Heart right ventricle (tissue), 16 donors: ENCODE data around the gene ITGA2B. TPM values are rescaled to one million over a fixed set of nuclear protein-coding genes. Genes with fewer than 3 reads are reported as not detected.

Experiments
- ATAC-seq, 8 donors: fragments of 200-7000 bp; cut with Tn5 transposase; one replicate each; pipeline ENCODE4 v1.9.1; 2020; ENCODE audit warnings: mild to moderate bottlenecking in 8 of 8, moderate library complexity in 8 of 8, moderate number of reproducible peaks in 1 of 8
- DNase-seq, 2 donors: peaks; one replicate each; pipeline ENCODE4 v3.0.0-alpha.2; 2020
- H3K27ac ChIP-seq, 10 donors: fragments of 200-600 bp; sonication (generic) in 2 of 10; one replicate each; pipeline versions ENCODE4 v1.5.0 to v1.8.0; 2020 to 2022; ENCODE audit warnings: mild to moderate bottlenecking in 3 of 10
- H3K27me3 ChIP-seq, 7 donors: fragments of 200-600 bp; one replicate each; pipeline ENCODE4 v1.8.0; 2021 to 2022; ENCODE audit warnings: mild to moderate bottlenecking in 2 of 7
- H3K36me3 ChIP-seq, 9 donors: fragments of 200-600 bp; sonication (generic) in 1 of 9; one replicate each; pipeline versions ENCODE4 v1.5.0 to v1.8.0; 2020 to 2022; ENCODE audit warnings: mild to moderate bottlenecking in 2 of 9
- H3K4me1 ChIP-seq, 9 donors: fragments of 200-600 bp; sonication (generic) in 1 of 9; one replicate each; pipeline versions ENCODE4 v1.5.0 to v1.8.0; 2020 to 2022; ENCODE audit warnings: mild to moderate bottlenecking in 4 of 9
- H3K4me3 ChIP-seq, 10 donors: fragments of 200-600 bp; sonication (generic) in 2 of 10; one replicate each; pipeline versions ENCODE4 v1.5.0 to v1.8.0; 2020 to 2022; ENCODE audit warnings: mild to moderate bottlenecking in 7 of 10, moderate library complexity in 2 of 10
- H3K9me3 ChIP-seq, 11 donors: fragments of 200-600 bp in 10 of 11; sonication (generic) in 2 of 11; one replicate each; pipeline versions ENCODE4 v1.5.0 to v1.8.0; 2013 to 2022; ENCODE audit warnings: mild to moderate bottlenecking in 2 of 11, control low read depth in 1 of 11, moderate library complexity in 1 of 11
- WGBS, 2 donors: extraction: QIAGEN DNeasy Blood & Tissue Kit; methylation state at CpG; one replicate each; pipeline ENCODE4 v1.1.7; 2013; ENCODE audit warnings: inconsistent platforms in 1 of 2; 5-methylcytosine and 5-hydroxymethylcytosine counted together
- intact Hi-C, 10 donors: fragments of 100-400 bp; cut with DNase I; formaldehyde crosslinking; loops; one replicate each; pipeline versions ENCODE4 v1.11.1 to v1.14.2; 2022
- polyA plus RNA-seq, 2 donors: library from polyadenylated mRNA; stranded (reverse); fragments of 200-250 nt; gene quantifications; one replicate each; pipeline ENCODE4 v1.2.3, GENCODE V29; 2013
- total RNA-seq, 10 donors: library from RNA; stranded (reverse); fragmentation: NEBNext Ultra II Directional in 3 of 10; extraction: Animal tissue kit (Norgen Biotek cat#: 25700) in 3 of 10; gene quantifications; one replicate each; pipeline versions ENCODE4 v1.2.1 to v1.2.4, GENCODE V29; 2021 to 2023
- TF ChIP-seq, protein P1 (sequence below), 9 donors: fragments of 200-600 bp; sonication (generic) in 2 of 9; IDR thresholded peaks; one replicate each; pipeline versions ENCODE4 v1.5.0 to v1.8.0; 2021 to 2022; ENCODE audit warnings: antibody characterized with exemption in 9 of 9, mild to moderate bottlenecking in 5 of 9, moderate library complexity in 1 of 9
- donor health status: Arrhythmogenic right ventricular cardiomyopathy.
- donor health status: ischemic (EF 13 %, LVEDD 7.1; RV severe dilation, severe dysfunction).
- donor health status: healthy with polysubstance abuse.
- donor health status: DM: no; HTN: yes; CAD: no.
- donor health status: DM: no; HTN: no; CAD: no.
- donor health status: ischemic (EF 25% LVEDD 6.9; RV normal size, moderate dysfunction).
- donor health status: ischemic (EF 25% LVEDD 5.7; RV mildly dilated, moderate dysfunction).
- donor health status: healthy.
- donor health status: DM: yes; HTN: yes; CAD: no.
- donor health status: Ischemic cardiomyopathy.
- donor health status: ischemic (EF 35%, LVEDD 5.7; RV mildly dilated, moderate dysfunction).
- donor health status: nonischemic (EF 11% LVEDD 7.7; RV severe dilation, severe dysfunction).
- donor health status: DM: yes; HTN: yes; CAD: no.
- donor health status: PGD.
- donor health status: ischemic (EF 29% LVEDD 5.4; RV normal size, mild dysfunction).
- donor health status: nonischemic (EF 23%, LVEDD 6.1; RV moderate dilation, normal function).

ITGA2B gene
- total and polyA plus RNA-seq, 12 donors = 0.18 to 1.2 (median 0.62) TPM; not detected in 1

DNA sequence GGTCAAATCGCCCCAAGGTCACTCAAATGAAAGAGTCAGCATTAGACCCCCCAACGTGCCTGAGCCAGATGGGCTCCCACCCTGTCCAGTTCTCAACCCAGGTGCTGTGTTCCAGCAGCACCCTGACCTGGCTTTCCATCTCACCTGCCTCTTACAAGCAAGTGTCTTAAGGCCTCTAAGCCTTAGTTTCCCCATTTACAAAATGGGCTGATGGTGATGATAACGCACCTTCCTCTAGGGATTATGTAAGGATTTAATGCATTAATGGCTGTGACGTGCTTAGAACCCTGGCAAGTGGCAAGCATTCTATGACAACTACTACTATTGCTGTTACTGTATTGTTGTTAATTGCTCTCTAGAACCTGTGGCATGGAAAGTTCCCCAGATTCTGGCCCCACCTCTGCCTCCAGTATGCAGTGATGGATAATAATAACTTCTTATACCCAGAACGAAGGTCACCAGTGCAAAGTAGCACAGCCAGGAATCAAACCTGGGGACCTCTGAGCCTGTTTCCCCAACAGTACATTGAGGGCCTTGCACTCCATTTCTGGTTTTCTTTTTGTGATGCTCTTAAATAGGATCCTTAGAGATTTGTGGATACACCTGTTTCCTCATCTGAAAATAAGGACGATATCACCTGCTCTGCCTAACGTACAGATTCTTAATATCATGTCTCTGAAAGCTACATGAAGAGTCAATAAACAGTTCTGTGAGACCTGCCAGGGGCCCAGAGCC lies 61.6 kb downstream of the ITGA2B start:
- 76 to 80% methylated on average over 7 of the region's 7 CpGs for WGBS, 2 donors
- Histone ChIP-seq H3K9me3 (no peaks in the 10 kb centered on the region), H3K27ac (peak overlapping the region in 1 of 10 donors; percentile 24), H3K27me3 (no peaks in the 10 kb centered on the region), H3K4me1 (peaks cover 9 to 57% (median 34%) of the 10 kb centered on the region in 9 donors), H3K4me3 (no peak overlapping the region), H3K36me3 (no peaks in the 10 kb centered on the region)
- DNase-seq (no peak), ATAC-seq (no peak)
- TF ChIP-seq, protein P1, sequence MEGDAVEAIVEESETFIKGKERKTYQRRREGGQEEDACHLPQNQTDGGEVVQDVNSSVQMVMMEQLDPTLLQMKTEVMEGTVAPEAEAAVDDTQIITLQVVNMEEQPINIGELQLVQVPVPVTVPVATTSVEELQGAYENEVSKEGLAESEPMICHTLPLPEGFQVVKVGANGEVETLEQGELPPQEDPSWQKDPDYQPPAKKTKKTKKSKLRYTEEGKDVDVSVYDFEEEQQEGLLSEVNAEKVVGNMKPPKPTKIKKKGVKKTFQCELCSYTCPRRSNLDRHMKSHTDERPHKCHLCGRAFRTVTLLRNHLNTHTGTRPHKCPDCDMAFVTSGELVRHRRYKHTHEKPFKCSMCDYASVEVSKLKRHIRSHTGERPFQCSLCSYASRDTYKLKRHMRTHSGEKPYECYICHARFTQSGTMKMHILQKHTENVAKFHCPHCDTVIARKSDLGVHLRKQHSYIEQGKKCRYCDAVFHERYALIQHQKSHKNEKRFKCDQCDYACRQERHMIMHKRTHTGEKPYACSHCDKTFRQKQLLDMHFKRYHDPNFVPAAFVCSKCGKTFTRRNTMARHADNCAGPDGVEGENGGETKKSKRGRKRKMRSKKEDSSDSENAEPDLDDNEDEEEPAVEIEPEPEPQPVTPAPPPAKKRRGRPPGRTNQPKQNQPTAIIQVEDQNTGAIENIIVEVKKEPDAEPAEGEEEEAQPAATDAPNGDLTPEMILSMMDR (IDR thresholded peaks at IDR 0.05) = no peak
- intact Hi-C loops = loop anchor here in 3 of 10 donors (1.0 to 5.0 kb wide), 3 partner anchors 109 to 117 kb away; partner anchors contain the start of gene UBTF (in 1 of the 3)

DNA sequence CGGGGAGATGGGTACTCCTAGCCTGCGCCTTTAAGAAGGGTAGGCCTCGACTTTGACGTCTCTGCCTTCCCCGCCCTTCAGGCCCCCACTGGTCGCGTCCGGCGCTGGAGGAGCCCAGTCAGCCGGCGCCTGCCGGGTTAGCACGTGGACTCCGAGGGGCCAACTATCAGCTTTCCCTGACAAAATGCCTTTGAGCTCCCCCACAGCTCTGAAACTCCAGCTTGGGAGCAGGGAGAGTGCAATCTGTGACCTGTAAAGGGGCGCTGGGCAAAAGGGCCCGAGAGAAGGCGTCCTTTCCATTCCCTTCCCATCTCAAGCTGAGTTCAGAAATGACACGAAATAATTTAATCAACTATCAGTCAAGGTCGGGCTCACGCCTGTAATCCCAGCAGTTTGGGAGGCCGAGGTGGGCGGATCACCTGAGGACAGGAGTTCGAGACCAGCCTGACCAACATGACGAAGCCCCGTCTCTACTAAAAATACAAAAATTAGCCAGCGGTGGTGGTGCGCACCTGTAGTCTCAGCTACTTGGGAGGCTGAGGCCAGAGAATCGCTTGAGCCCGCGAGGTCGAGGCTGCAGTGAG lies 62.5 kb downstream of the ITGA2B start:
- peak overlapping the region in 7 of 10 donors; percentile 15 to 99 (median 98) for H3K4me3 ChIP-seq
- H3K4me1 ChIP-seq = peaks cover 9 to 49% (median 41%) of the 10 kb centered on the region in 9 donors
- no peaks in the 10 kb centered on the region for H3K27me3 ChIP-seq
- 25 to 32% methylated on average over 26 to 31 of the region's 31 CpGs for WGBS, 2 donors
- TF ChIP-seq, protein P1 (IDR thresholded peaks at IDR 0.05) = no peak
- DNase-seq (peak; percentile 96 to 98), ATAC-seq (peak; percentile 84 to 93 (median 87))
- H3K36me3 ChIP-seq = peaks cover 0 to 9% (median 6%) of the 10 kb centered on the region in 9 donors
- intact Hi-C loops = loop anchor here in 3 of 10 donors (1.0 to 5.0 kb wide), 3 partner anchors 108 to 116 kb away; partner anchors contain the start of gene UBTF (in 1 of the 3)
- H3K27ac ChIP-seq = peak overlapping the region in 9 of 10 donors; percentile 24 to 75 (median 63)
- H3K9me3 ChIP-seq = no peaks in the 10 kb centered on the region

DNA sequence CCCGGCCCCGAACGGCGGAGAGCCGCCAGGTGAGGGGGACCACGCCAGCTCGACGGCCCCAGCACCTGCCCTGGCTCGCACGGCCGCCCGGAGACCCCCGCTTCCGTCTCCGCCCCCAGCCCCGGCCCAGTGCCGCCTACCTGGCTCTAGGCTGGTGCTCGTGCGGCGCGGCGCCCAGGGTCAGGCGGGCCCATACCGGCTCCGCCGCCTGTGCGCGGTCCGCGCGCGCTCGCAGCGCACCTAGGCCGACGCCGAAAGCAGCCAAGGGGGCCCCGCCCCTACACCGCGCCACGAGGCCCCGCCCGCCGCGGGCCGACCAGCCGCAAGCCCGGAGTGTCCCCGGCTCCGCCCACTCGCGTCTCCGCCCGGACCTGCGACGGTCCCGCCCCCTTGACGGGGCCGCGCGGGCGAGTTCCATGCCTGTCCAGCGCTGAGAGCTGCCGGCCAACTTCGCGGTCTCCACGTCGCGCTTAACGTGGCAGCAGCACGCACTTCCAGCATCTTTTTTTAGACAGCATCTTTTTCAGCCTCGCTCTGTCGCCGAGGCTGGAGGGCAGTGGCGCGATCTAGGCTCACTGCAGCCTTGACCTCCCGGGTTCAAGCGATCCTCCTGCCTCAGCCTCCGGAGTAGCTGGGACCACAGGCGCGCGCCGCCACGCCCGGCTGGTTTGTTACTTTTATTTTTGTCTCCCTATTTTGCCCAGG lies 64.7 kb downstream of the ITGA2B start, which contains the start of gene SLC25A39:
SLC25A39 (minus strand) TSS at position 253 of the 705 bp plus-strand sequence. CDS start 1,261 bp downstream, outside the sequence.
- intact Hi-C loops = loop anchor here in 8 of 10 donors (1.0 to 5.0 kb wide), 8 partner anchors 42 to 112 kb away; partner anchors contain the start of gene UBTF (in 2 of the 8)

More for the DNA sequence above, 64.7 kb downstream of the ITGA2B start, which contains the start of gene SLC25A39:
- DNase-seq (peak; percentile 94 to 97), ATAC-seq (peak; percentile 88 to 93 (median 92))
- TF ChIP-seq, protein P1 (IDR thresholded peaks at IDR 0.05) = no peak
- peak within 1 kb of the TSS; percentile 90 to 100 (median 98) for H3K4me3 ChIP-seq
- no peaks in the 10 kb centered on the region for H3K27me3 ChIP-seq
- peaks cover 9 to 41% (median 35%) of the 10 kb centered on the region in 9 donors for H3K4me1 ChIP-seq
- H3K36me3 ChIP-seq = peaks cover 0 to 31% (median 24%) of the 10 kb centered on the region in 9 donors
- H3K9me3 ChIP-seq = no peaks in the 10 kb centered on the region
- peak within 1 kb of the TSS; percentile 79 to 98 (median 94) for H3K27ac ChIP-seq
- 1% methylated on average over 73 to 85 of the region's 85 CpGs for WGBS, 2 donors
